HTERT RPE-1 (cell line): ENCODE data around the gene SLC46A3.
"Not testable (repeated sequence)": the region's sequence is repeated elsewhere in the genome, so short reads cannot be mapped to it uniquely, and the experiment has no call there.

Source experiments
- in situ Hi-C: fragments of 300-500 bp; cut with MboI; formaldehyde crosslinking; loops from 4 replicates; pipeline ENCODE4 v1.14.3; 2020; ENCODE audit warnings: low sequenced_read_pairs

The SLC46A3 gene

DNA sequence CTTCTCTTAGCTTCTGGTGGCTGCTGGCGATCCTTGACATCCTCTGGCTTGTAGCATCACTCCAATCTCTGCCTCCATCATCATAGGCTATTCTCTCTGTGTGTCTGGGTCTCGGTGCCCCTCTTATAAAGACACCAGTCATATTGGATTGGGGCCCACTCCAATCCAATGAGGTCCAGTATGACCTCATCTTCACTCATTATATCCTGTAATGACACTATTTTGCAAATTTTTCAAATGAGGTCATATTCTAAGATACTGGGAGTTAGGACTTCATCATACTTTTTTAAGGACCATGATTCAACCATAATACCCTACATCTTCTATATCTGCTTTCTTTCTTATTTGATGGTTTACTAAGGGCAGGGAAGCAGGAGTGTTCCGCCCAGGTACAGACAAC lies 12.0 kb upstream of the SLC46A3 start:
- in situ Hi-C loops, result no loop called here

DNA sequence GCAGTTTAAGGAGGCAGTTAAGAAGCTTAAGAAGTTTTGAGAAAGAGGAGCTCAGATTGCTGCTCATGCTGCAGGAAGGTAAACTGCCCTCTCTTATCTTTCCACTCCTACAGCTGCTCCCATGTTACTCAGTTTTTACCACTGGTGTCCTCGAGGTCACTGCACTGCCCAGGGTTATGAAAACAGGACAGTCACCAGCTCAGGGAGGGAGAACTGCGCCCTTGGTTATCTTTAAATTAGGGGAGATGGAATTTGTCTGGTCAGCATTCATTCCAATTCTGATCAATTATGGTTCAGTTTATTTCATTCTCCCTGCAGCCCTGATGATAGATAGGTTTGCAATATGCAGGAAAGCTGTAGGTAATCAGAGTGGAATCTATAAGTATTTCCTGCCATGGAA lies 10.8 kb upstream of the SLC46A3 start:
- in situ Hi-C loops, result no loop called here

DNA sequence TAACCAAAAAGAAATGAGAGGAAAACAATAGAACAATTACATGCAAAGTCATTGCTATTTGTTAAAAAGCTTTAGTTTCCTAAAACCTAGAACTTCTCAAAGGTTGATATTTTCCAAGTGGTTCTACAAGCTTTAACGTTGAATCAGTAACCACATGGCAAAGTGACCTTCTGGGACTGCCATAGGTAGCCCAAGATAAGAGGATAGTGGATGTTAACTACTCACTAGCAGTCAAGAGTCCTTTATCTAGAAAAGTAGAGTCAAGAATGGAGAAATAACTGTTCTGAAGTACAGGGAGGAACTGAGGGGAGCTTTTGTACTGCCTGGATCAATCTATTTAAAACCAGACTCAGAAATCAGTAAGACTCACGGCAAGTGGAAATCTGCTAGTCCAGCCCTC lies 9.9 kb upstream of the SLC46A3 start:
- in situ Hi-C loops, result no loop called here

DNA sequence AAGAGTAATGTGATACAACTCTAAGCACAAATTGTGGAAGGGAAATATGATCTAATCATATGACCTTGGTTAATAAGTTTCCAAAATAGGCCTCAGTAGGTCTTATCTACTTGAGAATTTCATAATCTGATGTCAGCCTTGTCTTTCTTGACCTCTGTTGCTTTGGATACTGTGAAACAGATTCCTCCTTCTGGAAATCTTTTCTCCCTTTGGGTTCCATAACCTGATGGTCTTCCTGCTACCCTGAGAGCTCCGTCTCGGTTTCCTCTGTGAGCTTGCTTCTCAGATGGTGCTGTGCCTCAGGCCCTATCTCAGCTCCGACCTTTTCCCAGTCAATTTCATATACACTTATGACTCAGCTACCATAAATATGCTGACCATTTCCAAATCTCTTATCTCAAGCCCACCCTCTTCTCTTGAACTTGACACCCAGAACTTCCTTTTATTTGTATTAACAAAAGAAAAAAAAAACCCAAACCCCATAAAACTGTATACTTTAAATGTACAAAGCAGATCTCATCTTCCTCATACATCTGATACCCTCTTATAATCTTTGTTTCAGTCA lies 6.4 kb upstream of the SLC46A3 start:
- in situ Hi-C loops, result no loop called here

DNA sequence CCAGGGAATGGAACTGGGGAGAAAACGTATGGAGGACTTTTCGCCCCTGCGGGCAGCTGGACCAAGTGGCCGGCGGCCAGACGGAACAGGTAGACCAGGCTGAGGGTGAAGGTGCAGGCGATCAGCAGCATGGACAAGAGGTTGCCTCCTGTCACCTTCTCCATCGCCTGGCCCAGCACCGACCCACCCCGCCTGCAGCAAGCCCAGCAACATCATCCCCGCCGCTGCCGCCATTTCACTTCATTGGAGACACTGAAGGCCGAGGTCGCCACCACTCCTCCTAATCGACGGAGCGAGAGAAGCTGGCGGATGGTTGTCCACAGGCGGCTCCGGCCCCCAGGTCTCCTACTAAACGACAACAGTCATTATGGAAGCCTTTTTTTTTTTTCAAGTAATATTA lies 5.0 kb upstream of the SLC46A3 start:
- in situ Hi-C loops, result no loop called here

DNA sequence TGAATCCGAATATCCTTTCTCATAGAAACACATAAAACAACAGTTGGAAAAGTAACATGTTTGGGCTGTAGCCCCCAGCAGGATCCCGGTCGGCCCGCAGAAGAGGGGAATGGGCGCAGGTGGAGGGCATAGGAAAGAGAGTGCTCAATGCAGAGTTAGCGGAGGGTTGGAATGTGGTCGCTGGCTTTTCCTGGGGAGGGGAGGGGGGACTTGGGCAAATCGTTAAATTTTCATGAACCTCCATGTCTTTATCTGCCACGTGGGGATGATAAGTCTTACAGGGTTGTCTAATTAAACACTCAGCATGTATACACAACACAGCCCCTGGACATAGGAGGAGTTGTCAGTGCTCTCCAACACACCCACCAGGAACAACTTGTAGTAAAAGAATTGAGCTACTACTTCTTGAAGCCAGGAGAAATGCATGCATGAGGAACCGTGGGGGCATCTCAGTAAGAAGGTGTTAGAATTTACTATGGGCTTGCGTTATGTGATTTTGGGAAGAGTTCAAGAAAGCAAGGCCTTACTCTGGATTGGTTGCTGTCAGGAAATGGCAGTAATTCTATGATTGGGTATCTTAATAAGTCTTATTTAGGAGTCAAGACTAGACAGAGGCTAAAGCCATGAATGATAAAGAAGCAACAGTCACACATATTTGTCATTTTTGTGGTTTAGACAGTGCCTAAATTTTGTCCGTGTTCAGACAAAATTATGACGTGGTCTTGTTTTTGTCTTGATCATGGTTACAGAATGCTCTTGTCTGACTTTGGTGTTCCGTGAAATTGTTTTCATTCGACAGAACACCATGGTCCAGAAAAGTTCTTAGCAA lies 671 bp upstream of the SLC46A3 start:
- in situ Hi-C loops, result no loop called here

DNA sequence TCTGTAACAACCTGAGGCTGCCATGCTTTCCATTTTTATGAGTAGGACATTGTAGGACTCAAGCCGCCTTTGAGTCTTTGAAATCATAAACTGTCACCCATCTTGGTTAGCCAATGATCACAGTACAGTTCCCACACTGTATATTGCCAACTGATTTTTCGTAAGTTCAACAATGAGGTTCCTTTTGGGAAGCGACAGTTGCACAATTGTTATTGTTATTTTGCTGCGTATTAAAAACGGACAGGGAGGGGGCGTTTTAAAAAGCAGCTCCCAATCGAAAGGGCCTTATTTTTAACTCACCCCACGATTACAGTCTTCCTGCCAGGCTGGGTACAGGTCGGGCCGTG lies 601 bp downstream of the SLC46A3 start:
- in situ Hi-C loops, result no loop called here

DNA sequence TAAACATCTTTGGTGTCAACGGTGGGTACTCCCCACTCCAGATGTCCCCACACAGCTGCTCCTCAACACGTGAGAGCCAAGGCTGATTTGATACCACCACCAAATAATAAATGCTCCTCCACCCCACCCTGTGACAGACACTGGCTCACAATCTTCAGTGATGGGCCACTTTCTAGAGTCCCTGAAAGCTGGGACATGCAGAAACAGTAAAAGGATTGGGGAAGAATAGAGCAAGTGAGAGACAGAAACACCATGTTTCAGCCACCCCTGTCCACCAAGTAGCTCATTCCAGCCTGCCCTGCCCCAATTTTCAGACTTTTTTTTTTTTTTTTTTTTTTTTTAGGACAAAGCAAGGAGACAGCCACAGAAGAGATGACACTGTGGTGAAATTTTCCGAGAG lies 1.6 kb downstream of the SLC46A3 start:
- in situ Hi-C loops, result no loop called here

DNA sequence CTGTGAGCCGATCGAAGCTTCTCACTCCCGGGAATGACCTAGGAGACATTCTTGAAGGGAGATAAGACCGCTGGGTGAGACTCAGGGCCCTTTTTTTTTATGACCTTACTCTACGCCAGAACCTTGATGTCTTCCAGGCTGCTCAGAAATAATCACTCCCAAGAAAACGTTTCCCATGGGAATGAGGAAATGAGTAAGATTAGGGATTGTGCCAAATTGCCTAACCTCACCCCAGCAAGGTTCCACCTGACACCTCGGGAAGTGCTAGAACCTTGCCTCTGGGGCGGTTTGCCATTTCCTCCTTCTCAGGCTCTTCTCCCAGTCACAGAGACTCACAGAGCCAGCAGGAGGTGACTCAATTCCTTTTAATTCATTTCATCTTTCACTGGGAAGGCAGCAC lies 2.3 kb downstream of the SLC46A3 start:
- in situ Hi-C loops, result no loop called here

DNA sequence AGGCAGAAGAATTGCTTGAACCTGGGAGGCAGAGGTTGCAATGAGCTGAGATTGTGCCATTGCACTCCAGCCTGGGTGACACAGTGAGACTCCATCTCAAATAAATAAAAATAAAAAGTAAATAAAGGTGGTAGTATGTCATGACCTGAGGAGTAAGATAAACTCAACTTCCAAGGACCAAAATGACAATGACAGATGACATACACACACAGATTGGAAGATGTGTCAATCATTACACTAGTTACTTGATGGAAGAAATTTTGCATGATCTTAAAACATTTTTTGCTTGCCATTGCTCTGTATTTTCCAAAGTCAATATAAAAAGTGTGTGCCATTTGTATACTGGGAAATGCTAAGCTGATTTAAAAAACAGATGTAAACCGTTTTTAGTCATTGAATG lies 4.1 kb downstream of the SLC46A3 start:
- in situ Hi-C loops, result no loop called here

DNA sequence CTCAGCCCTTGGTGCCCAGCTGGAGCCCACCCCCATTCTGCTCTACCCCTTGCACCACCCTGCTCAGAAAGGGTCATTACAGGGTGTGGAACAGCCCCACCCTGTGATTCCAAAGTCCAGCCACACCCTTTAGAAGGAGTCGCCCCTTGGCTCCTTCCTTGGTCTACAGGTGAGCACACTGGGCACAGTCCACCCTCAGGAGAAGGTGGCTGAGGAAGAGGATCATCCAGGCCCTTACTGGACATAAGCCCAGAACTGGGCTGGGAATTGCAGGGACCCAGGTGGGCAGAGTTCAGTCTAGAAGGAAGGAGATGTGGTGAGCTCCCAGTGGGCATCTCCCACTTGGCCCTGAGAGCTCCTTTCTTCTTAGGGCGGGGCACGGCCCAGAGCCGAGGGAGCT lies 8.6 kb downstream of the SLC46A3 start:
- in situ Hi-C loops, result no loop called here

DNA sequence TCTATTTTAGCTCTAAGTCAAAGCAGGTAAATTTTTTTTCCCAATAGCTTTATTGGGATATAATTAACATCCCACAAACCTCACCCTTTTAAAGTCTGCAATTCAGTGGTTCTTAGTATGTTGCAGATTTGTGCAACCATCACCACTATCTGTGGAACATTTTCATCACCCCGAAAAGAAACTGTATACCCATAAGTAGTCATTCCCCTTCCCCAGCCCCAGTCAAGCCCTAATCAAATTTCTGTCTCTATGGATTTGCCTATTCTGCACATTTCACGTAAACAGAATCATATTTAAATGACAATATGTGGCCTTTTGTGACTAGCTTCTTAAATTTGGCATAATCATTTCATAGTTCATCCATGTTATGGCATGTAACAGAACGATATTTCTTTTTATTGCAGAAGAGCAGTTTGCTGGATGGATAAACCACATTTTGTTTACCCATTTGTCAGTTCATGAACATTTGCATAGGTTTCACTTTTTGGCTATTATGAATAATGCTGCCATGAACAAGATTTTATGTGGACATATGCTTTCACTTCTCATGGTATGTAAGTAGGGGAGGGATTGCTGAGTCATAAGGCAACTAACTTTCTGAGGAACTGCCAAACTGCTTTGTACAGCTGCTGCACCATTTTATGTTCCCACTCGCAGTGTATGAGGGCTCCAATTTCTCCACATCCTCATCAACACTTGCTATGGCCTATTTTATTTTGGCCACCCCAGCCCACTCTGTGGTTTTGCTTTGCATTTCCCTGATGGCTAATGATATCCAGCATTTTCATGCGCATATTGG lies 10.9 kb downstream of the SLC46A3 start:
- in situ Hi-C loops, result no loop called here

DNA sequence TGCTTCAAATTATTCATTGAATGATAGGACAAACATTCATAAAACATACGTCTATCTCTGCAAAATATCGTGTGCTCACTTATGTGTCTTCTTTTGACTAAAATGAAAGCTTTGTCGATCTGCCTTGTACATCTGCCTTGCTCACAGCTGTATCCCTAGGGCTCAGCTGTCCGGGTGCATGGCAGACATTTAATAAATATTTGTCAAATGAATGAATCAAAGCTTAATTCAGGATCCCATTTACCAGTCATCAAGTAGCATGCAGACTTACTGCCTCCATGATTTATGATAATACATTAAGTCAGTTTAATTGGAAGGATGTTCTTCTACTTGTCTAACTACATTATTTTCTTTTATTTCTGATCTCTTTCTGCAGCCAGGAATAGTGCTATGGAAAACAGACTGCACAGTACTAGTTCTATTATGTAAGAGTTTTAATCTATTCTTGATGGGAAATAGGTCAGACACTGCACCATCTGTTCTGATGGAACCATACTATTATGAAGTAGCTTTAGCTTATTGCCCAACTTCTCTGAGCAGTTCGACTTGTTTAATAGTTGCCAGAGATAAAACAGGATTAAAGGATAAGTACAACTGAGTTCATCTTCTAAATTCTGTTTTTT lies 13.2 kb downstream of the SLC46A3 start:
- in situ Hi-C loops, result no loop called here

DNA sequence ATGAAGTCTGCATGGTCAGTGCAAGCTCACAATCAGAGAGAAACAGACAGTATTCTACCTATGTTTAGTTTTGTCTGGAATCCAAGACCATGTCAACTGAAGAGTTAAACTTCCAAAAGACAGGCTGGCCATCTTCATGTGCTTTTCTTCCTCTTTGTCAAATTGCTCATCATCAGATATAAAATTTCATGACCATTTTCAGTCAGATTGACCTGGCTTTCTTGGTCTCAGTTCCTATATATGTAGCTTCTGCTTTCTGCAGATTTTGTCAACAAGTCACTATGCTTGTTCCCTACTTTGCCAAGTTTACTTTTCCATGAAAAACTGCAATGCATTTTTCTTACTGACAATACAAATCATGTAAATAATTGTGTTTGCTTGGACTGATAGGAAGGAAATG lies 13.9 kb downstream of the SLC46A3 start:
- in situ Hi-C loops, result no loop called here

DNA sequence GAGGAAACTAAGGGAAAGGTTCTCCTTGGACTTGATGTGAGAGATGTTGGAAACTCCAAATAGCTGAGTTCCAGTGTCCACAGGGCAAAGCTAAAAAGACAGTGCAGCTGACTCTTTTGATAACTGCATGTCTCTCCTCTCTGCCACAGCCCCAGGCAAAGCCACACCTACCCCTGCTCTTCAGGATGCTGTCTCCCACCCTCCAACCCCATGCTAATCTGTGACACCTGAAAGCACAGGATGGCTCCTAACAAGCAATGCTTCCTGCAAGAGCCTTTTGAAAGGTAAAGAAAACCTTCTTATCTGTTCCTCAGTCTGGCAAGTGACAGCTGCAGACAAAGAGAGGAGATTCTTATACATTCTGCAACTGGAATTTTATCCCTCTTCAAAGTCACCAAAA lies 14.5 kb downstream of the SLC46A3 start:
- in situ Hi-C loops, result no loop called here

DNA sequence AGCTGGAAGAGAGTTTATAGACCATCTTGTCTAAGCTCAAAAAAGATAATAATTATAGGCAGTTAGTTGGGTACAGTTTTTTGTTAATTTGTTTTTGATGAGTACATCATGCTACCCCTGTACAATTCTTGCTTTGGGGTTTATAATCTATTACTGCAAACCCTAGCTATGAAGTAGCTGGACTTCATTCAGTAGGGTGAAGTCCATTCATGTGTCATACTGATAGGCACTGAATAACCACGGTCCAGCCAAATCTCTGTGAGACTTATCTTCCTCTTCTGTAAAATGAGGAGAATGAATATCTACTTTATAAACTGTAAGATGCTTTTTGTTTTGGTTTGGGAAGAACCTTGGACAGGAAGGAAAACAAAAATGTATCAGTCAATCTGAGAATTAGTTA lies 19.5 kb downstream of the SLC46A3 start:
- in situ Hi-C loops, result no loop called here

DNA sequence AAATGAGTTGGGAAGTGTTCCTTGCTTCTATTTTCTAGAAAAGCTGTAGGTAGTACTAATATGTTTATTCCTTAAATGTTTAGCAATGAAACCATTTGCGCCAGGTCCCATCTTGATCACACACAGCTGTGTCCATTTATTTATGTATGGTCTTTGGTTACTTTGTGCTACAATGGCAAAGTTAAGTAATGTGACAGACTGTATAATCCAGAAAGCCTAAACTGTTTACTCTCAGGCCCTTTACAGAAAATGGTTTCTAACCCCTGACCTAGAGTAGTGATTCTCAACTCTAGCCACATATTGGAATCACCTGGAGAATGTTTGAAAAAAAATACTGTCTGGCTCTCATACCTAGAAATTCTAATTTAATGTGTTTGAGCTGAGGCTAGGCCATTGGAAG lies 21.3 kb downstream of the SLC46A3 start:
- in situ Hi-C loops, result no loop called here

DNA sequence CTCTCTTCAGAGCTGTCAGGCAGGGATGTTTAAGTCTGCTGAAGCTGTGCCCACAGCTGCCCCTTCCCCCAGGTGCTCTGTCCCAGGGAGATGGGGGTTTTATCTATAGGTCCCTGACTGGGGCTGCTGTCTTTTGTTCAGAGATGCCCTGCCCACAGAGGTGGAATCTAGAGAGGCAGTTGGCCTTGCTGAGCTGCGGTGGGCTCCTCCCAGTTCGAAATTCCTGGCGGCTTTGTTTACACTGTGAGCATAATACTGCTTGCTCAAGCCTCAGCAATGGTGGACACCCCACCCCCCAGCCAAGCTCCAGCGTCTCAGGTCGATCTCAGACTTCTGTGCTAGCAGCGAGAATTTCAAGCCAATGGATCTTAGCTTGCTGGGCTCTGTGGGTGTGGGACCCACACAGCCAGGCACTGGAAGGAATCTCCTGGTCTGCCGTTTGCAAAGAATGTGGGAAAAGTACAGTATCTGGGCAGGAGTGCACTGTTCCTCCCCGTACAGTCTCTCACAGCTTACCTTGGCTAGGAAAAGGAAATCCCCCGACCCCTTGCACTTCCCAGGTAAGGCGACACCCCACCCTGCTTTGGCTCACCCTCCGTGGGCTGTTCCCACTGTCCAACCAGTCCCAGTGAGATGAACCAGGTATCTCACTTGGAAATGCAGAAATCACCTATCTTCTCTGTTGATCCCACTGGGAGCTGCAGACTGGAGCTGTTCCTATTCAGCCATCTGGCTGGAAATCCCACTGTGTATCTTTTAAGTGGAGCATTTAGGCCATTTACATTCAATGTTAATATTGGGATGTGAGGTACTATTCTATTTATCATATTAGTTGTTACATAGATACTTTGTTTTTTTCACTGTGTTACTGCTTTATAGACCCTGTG lies 24.9 kb downstream of the SLC46A3 start:
- in situ Hi-C loops, result not testable (repeated sequence)

DNA sequence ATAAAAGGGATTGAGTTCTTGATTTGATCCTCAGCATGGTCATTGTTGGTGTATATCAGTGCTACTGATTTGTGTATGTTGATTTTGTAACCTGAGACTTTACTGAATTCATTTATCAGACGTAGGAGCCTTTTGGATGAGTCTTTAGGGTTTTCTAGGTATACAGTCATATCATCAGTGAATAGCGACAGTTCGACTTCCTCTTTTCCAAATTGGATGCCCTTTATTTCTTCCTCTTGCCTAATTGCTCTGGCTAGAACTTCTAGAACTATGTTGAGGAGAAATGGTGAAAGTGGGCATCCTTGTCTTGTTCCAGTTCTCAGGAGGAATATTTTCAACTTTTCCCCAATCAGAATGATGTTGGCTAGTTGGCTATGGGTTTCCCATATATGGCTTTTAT lies 32.9 kb downstream of the SLC46A3 start:
- in situ Hi-C loops, result no loop called here

DNA sequence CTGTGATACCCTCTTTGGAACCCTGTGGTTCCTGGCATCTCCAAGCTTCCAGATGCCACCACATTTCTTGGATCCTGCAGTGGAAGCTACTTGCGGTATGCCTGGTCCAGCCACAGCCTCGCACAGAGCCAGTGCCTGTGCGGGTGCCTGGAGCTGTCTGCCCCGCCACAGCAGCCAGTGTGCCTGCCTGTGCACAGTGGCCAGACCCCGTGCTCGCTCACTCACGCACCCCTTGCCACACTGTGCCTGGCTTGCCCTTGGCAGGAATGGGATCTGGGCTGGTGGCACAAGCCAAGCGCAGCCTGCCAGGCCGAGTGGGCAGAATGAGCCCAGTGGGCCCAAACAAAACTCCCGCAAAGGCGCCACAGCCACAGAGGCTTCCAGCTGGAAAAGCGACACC lies 33.7 kb downstream of the SLC46A3 start:
- in situ Hi-C loops, result no loop called here

DNA sequence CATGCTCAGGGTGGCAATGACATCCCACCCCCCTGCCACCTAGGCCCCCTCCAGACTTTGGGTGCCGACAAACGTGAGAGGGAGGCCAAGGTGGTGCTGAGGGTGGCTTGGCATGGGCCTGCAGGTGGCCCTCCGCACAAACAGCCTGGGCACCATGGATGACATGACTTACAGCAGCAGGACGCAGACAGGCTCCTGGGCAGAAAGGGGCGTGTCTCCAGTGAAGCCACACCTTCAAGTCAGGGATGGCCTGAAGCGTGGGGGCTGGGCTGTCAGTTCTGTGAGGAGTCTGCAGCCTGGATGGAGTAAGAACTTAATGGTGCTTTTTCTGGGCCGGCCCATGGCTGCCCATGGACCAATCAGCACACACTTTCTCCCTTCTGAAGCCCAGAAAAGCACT lies 34.5 kb downstream of the SLC46A3 start:
- in situ Hi-C loops, result no loop called here
